Measurements from ENCODE around the gene TRPC3. TPM values are rescaled to one million over a fixed set of nuclear protein-coding genes. Genes with fewer than 3 reads are reported as not detected.

Gene TRPC3
- total and polyA plus RNA-seq, 4 donors: 0.06 to 0.33 (median 0.09) TPM

DNA sequence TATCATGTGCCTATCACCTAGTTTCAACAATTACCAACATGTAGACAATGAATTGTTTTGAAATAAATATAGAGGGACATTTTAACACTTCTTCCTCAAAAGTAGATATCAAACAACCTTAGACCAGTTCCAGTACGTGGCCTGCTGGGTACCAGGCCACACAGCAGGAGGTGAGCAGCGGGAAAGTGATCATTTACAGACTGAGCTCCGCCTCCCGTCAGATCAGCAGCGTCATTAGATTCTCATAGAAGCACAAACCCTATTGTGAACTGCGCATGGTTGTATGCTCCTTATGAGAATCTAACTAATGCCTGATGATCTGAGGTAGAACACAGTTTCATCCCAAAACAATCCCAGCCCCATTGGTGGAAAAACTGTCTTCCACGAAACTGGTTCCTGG, 88.1 kb downstream of the TRPC3 start:
- no peaks in the 10 kb centered on the region for H3K27me3 ChIP-seq (ENCODE audit: control insufficient read depth in 4 of 4, insufficient read depth in 4 of 4, low read length in 3 of 4)
- TF ChIP-seq GABPA (IDR thresholded peaks at IDR 0.05 in 1 of 2, conservative IDR thresholded peaks at IDR 0.05 in 1 of 2): no peak
- no peak for TF ChIP-seq NR2F2 (IDR thresholded peaks at IDR 0.05)
- TF ChIP-seq, protein P1, sequence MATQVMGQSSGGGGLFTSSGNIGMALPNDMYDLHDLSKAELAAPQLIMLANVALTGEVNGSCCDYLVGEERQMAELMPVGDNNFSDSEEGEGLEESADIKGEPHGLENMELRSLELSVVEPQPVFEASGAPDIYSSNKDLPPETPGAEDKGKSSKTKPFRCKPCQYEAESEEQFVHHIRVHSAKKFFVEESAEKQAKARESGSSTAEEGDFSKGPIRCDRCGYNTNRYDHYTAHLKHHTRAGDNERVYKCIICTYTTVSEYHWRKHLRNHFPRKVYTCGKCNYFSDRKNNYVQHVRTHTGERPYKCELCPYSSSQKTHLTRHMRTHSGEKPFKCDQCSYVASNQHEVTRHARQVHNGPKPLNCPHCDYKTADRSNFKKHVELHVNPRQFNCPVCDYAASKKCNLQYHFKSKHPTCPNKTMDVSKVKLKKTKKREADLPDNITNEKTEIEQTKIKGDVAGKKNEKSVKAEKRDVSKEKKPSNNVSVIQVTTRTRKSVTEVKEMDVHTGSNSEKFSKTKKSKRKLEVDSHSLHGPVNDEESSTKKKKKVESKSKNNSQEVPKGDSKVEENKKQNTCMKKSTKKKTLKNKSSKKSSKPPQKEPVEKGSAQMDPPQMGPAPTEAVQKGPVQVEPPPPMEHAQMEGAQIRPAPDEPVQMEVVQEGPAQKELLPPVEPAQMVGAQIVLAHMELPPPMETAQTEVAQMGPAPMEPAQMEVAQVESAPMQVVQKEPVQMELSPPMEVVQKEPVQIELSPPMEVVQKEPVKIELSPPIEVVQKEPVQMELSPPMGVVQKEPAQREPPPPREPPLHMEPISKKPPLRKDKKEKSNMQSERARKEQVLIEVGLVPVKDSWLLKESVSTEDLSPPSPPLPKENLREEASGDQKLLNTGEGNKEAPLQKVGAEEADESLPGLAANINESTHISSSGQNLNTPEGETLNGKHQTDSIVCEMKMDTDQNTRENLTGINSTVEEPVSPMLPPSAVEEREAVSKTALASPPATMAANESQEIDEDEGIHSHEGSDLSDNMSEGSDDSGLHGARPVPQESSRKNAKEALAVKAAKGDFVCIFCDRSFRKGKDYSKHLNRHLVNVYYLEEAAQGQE (IDR thresholded peaks at IDR 0.05): no peak
- TF ChIP-seq FOXA2 (IDR thresholded peaks at IDR 0.05): no peak
- no peak for TF ChIP-seq JUND (IDR thresholded peaks at IDR 0.05)
- TF ChIP-seq, protein P2, sequence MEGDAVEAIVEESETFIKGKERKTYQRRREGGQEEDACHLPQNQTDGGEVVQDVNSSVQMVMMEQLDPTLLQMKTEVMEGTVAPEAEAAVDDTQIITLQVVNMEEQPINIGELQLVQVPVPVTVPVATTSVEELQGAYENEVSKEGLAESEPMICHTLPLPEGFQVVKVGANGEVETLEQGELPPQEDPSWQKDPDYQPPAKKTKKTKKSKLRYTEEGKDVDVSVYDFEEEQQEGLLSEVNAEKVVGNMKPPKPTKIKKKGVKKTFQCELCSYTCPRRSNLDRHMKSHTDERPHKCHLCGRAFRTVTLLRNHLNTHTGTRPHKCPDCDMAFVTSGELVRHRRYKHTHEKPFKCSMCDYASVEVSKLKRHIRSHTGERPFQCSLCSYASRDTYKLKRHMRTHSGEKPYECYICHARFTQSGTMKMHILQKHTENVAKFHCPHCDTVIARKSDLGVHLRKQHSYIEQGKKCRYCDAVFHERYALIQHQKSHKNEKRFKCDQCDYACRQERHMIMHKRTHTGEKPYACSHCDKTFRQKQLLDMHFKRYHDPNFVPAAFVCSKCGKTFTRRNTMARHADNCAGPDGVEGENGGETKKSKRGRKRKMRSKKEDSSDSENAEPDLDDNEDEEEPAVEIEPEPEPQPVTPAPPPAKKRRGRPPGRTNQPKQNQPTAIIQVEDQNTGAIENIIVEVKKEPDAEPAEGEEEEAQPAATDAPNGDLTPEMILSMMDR (IDR thresholded peaks at IDR 0.05; ENCODE audit: low read depth, low read length, missing input control): no peak

DNA sequence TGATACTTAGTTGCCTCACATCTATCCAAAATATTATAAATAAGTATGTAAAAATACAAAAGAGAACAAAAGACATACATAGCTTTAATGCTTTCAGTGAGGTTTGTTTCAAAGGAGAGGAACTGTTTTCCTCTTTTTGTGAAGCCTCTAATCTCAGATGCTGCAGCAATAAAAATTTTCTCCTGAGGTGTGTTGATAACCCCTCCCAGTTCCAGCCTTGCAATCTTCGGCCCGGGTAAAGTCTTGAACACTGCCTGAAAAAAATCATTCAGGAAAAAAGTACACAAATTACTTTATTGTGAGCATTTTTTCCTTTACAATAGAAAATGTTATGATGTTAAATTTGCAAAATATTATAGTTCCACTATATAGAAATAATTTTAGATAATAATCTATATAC, 90.4 kb downstream of the TRPC3 start:
- Histone ChIP-seq H3K4me1 (ENCODE audit: control insufficient read depth in 4 of 4, insufficient read depth in 4 of 4, low read length in 3 of 4) (no peaks in the 10 kb centered on the region), H3K36me3 (ENCODE audit: control insufficient read depth in 4 of 4, insufficient read depth in 3 of 4, low read depth in 1 of 4, low read length in 3 of 4) (peaks cover 0 to 3% (median 2%) of the 10 kb centered on the region in 4 donors), H3K4me3 (ENCODE audit: low read depth in 1 of 3, low read length in 3 of 3) (no peak overlapping the region), H3K9me3 (ENCODE audit: control insufficient read depth in 4 of 4, low read length in 3 of 4) (no peaks in the 10 kb centered on the region), H3K9ac (ENCODE audit: low read depth in 1 of 2, low read length in 2 of 2) (no peak overlapping the region), H3K27me3 (ENCODE audit: control insufficient read depth in 4 of 4, insufficient read depth in 4 of 4, low read length in 3 of 4) (no peaks in the 10 kb centered on the region), H3K27ac (ENCODE audit: low read depth in 1 of 2, low read length in 2 of 2) (no peak overlapping the region)
- no peak for DNase-seq (ENCODE audit: low spot score)
- 92% methylated on average over 2 of the region's 2 CpGs for WGBS
- TF ChIP-seq HNF4A (conservative IDR thresholded peaks at IDR 0.05) (no peak), RAD21 (IDR thresholded peaks at IDR 0.05) (no peak), HNF4G (IDR thresholded peaks at IDR 0.05) (no peak), NR2F2 (IDR thresholded peaks at IDR 0.05) (no peak)

More for the DNA sequence above, 88.1 kb downstream of the TRPC3 start:
- Histone ChIP-seq H3K9me3 (ENCODE audit: control insufficient read depth in 4 of 4, low read length in 3 of 4) (no peaks in the 10 kb centered on the region), H3K4me1 (ENCODE audit: control insufficient read depth in 4 of 4, insufficient read depth in 4 of 4, low read length in 3 of 4) (peaks cover 0 to 1% (median 0%) of the 10 kb centered on the region in 4 donors), H3K9ac (ENCODE audit: low read depth in 1 of 2, low read length in 2 of 2) (no peak overlapping the region), H3K36me3 (ENCODE audit: control insufficient read depth in 4 of 4, insufficient read depth in 3 of 4, low read depth in 1 of 4, low read length in 3 of 4) (peaks cover 0 to 5% (median 3%) of the 10 kb centered on the region in 4 donors), H3K27ac (ENCODE audit: low read depth in 1 of 2, low read length in 2 of 2) (no peak overlapping the region), H3K4me3 (ENCODE audit: low read depth in 1 of 3, low read length in 3 of 3) (no peak overlapping the region)
- DNase-seq (ENCODE audit: low spot score): no peak
- 92% methylated on average over 7 of the region's 7 CpGs for WGBS

DNA sequence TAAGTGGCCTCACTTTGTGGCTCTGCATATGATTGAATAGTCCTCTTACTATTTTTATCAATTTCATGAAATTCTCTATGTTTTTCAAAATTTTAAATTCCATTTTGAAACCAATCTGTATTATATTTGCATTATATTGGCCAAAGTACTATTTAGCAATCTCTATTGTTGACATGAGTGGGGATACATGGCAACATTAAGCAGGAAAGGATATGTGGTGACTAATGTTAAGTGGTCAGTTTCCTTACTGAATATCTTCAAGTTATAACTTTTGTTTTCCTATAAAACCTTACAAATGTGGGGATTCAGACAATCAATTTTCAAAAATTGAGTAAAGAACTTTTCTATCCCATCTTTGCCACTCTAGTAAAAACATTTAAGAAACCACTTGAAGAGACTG, 91.7 kb downstream of the TRPC3 start:
- H3K4me1 ChIP-seq (ENCODE audit: control insufficient read depth in 4 of 4, insufficient read depth in 4 of 4, low read length in 3 of 4): no peaks in the 10 kb centered on the region
- no peak overlapping the region for H3K4me3 ChIP-seq (ENCODE audit: low read depth in 1 of 3, low read length in 3 of 3)
- no peak overlapping the region for H3K27ac ChIP-seq (ENCODE audit: low read depth in 1 of 2, low read length in 2 of 2)
- H3K36me3 ChIP-seq (ENCODE audit: control insufficient read depth in 4 of 4, insufficient read depth in 3 of 4, low read depth in 1 of 4, low read length in 3 of 4): peaks cover 0 to 3% (median 2%) of the 10 kb centered on the region in 4 donors
- H3K9ac ChIP-seq (ENCODE audit: low read depth in 1 of 2, low read length in 2 of 2): no peak overlapping the region
- no peaks in the 10 kb centered on the region for H3K27me3 ChIP-seq (ENCODE audit: control insufficient read depth in 4 of 4, insufficient read depth in 4 of 4, low read length in 3 of 4)
- TF ChIP-seq, protein P2 (IDR thresholded peaks at IDR 0.05; ENCODE audit: low read depth, low read length, missing input control): no peak
- TF ChIP-seq TAF1 (conservative IDR thresholded peaks at IDR 0.05) (no peak), EGR1 (IDR thresholded peaks at IDR 0.05; ENCODE audit: low read depth in 2 of 2) (no peak), HNF4G (IDR thresholded peaks at IDR 0.05) (no peak)
- TF ChIP-seq, protein P3, sequence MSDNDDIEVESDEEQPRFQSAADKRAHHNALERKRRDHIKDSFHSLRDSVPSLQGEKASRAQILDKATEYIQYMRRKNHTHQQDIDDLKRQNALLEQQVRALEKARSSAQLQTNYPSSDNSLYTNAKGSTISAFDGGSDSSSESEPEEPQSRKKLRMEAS (IDR thresholded peaks at IDR 0.05): no peak
- TF ChIP-seq, protein P4, sequence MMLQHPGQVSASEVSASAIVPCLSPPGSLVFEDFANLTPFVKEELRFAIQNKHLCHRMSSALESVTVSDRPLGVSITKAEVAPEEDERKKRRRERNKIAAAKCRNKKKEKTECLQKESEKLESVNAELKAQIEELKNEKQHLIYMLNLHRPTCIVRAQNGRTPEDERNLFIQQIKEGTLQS (IDR thresholded peaks at IDR 0.05): no peak
- H3K9me3 ChIP-seq (ENCODE audit: control insufficient read depth in 4 of 4, low read length in 3 of 4): no peaks in the 10 kb centered on the region
- no peak for DNase-seq (ENCODE audit: low spot score)

Measured in liver (tissue), 9 donors.